RCC 7860 (cell line): Measurements from ENCODE around the gene PKHD1.

Experiments used
- DNase-seq: peaks from one replicate; pipeline ENCODE4 v3.0.0-alpha.2; 2015; ENCODE audit warnings: low spot score
- FAIRE-seq: peaks from 2 replicates; lab custom pipeline; 2012; peaks lifted over from hg19 to GRCh38; lab: Jason Lieb, UNC

The PKHD1 gene

DNA sequence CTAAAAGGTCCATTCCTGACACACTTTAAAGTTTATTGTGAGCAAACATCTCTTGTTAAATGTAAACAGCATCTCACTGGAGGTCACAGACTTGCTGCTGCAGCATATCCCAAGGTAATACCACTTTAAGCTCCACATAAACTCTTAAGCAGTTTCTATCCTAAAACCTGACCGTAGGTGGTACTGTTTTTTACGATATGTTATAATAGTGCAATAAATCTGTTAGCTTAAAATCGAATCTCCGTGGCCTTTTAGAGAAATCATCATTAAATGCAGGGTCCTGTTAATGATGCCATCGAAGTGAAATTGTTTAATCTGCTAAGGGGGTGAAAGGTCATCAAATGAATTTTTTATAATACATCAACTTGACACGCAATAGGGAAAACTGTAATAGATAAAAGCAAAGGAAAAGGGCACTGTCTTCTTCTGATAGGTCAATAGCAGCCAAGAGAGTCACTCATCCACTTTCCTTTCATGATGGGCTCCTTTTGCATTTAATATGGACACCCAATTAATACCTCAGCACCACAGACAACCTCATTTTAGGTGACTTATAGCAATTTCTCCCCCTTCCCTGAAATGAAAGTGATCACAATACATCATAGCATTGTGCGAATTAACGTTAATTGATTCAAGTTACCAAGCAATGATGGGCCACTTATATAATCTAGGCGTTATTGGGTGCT is 436.1 kb downstream of the PKHD1 start:
- DNase-seq, result no peak
- no peak for FAIRE-seq

DNA sequence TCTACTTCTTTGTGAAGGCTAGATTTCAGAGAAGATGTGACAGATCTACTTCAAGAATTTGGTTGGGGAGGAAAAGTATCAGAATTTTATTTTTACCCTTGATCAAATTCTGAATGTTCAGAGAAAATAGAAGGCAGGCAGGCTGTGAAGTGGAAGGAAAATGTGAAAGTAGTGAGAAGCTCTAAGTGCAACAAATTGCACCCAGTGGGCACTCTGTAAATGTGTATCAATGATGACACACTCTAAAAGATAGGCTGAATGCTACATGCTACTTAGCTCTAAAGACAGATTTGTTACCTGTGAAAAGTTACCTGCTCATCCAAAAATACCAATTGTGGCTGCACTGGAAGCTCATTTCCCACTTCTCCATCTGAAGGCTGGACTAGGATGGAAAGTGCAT is 438.6 kb downstream of the PKHD1 start:
- FAIRE-seq (no peak), DNase-seq (no peak)

DNA sequence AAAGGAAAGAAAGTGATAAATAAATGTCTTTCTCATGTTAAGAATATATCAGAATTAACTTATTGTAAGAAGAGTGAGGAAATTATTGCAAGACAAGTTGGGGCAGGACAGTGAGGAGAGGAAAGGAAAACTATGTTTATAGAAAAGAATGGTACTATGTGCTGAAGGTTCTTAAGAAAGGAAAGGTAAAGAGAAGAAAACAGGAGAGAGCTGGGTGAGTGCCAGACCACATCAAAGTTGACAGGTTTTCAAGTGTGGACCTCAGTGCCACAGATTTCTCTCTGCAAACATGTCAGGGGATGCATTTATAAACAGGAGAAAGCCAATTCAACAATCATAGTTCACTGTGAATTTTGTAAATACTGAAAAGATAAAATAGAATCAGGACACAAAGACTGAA is 439.2 kb downstream of the PKHD1 start:
- no peak for DNase-seq
- no peak for FAIRE-seq

DNA sequence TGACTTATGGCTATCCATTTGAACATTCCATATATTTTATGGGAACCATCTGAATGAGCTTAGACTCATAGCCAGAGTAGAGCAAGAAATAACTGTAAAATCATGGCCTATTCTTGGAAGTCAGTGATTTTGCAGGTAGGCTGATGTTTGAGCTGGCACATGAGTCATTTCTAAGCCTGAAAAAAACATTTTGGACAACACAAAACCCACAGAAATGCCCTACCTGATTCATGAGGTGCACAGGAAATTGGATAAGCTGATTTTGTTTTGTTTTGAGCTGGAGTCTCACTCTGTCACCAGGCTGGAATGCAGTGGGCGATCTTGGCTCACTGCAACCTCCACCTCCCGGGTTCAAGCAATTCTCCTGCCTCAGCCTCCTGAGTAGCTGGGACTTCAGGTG is 443.0 kb downstream of the PKHD1 start:
- FAIRE-seq, result no peak
- DNase-seq, result no peak

DNA sequence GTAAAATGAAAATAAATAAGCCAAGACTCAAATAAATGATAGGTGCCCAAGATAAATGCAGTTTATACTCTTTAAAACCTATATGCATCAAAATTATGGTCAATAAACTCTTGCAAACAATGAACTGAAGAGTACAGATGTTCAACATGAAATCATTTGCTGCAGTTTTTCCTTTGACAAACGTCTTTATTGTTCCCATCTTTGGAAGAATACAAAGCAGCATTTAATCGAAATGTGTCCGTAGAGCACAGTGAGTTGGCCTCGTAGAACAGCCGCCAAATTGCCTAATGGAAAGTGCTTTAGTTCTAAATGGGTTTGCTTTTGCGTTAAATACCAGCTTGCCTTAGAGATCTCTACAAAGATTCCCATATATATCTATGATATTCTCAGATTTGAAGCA is 447.4 kb downstream of the PKHD1 start:
- FAIRE-seq (no peak), DNase-seq (no peak)

DNA sequence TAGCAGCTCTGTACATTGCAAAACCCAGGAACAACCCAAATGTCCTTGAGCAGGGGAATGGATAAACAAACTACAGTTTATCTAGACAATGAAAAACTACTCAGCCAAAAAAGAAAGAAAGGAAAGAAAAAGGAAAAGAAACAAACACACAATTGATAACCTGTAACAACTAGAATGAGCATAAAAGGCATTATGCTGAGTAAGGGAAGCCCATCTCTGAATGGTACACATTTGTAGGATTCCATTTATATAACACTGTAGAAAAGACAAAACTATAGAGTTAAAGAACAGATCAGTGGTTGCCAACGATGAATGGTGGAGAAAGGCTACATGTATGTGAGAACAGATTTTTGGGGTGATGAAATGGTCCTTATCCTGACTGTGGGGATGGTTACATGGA is 454.0 kb downstream of the PKHD1 start:
- DNase-seq (no peak), FAIRE-seq (no peak)

DNA sequence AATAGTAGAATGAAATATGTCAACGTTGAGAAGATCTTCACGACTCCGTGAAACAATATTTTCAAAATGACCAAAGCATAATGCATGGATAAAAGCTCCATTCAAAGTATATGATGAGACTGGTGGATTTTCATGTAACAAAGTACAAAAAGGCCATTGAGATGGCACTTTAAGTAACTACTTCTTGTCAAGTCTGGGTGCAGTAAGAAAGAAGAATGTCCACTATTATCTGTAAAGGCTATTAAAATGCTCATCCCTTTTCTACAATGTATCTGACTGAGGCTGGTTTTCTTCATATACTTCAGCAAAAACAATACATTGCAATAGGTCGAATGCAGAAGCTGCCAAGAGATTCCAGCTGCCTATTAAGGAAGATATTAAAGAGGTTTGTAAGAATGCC is 457.4 kb downstream of the PKHD1 start:
- FAIRE-seq, result no peak
- no peak for DNase-seq

DNA sequence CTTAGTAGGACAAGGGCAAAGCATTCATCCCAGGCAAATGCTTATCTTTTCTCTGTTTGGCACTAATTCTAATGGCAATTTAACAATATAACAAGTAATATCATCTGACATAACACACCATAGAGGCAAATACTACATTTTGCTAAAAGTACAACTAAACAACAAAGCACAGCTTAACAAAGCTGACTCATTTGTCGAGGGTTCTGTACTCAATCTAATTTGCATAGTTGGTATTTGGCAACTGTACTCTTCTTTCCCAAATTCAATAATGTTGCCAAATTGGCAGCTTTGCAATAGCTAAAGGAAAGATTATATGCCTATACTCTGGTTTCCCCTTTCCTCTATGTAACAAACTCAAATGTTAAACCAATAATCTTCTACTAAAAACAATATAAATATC is 461.0 kb downstream of the PKHD1 start:
- FAIRE-seq (no peak), DNase-seq (no peak)

DNA sequence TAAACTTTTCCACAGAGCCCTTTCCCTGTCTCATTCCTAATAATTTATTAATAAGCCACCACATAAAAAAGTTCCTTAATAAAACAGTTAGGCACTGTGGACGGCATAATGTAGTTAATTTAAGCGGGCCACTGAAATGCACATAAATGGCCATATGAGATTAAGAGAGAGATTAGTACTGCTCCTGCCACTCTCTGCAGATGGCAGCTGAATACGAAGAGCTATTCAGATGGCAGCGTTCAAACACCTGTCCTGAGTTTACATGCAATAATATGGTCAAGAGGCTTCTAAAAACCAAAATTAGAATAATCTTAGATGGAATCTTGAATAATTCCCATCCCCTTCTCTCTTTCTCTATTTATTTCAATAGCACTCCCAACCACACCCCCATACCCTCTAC is 461.8 kb downstream of the PKHD1 start:
- no peak for DNase-seq
- no peak for FAIRE-seq

DNA sequence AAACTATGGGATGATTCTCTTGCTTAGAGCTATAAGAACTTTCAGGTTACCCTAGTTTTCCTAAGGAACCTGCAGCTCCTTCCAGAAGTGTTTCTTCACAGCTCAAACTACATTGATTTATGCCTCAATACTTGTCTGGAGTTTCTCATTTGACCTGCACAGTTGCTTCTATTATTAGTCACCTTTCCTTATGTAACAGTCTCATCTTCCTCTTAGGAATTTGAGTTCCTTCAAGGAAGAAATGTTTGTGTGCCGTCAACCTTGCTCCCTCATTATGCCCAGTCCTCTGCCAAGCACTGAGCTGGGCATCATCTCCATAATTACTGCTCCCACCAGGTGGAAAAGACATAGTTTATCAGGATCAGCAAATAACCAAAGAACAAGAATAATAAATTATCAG is 466.4 kb downstream of the PKHD1 start:
- FAIRE-seq, result no peak
- DNase-seq, result no peak

DNA sequence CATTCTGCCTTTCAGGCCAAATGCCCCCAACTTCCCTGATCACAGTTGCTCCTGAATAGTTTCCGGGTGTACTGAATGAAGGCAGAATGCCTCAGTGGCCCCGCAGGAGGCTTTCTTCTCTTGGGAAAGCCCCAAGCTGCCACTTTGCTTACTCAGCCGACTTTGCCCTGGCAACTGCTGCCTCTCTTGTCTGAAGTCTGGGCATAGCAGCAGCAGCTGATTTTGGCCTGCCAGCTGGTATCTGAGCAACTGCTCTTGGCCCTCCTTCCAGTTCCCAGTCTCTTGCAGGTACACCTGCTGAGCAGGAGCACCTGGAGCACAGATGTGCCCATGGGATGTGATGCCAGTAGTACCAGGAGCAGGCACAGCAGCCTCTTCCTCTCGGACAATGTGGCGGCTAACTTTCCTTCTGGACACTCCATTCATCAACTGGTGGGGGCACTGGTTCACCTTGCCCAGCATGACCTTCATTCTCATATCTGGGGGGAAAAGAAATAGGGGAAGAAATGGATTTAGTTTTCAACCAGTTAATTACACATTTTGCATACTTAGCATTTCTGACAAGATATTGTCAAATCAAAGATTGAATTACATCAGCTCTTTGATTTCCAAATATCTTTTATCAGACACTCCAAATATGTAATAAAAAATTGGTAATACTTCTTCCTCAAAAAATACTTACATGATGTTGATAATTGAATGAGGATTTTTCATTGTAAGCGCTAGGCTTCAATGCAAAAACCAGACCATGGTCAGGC is 468.2 kb downstream of the PKHD1 start:
- no peak for FAIRE-seq
- DNase-seq, result no peak

DNA sequence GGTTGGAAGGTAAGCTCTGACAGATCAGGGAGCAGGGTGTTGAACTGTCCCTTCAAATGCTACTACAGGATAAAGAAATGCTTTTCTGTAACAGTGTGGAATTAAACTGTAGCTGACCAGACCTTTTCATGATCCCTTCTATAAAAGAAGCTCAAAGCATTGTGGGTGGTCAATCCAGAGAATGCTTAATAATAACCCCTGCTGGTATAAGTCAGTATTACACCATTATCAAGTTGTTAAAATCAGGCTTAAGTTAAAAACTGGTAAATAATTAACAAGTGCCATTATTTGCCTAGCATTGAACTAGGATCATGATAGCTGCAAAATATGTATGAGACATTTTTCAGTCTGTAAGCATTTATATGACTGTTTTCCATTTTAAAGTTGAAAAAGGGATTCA is 468.9 kb downstream of the PKHD1 start:
- no peak for FAIRE-seq

DNA sequence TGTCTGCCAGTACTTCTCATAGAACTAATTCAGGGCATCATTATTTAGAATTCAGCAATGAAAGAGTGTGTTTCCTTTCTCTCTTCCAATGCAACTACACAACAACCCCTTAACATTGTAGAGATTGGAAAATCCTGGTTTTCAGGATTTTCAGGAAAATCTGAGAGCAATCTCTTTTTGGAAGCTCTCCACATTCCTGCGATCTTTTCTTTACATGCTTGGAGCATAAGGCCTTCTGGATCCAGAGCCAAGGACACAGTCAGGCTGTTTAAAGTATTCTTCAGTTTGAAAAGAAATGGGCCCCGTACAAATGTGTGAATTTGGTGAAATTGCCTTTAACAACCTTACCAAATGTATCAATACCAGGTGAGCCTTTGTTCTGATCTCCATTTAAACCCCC is 469.7 kb downstream of the PKHD1 start:
- DNase-seq, result no peak
- FAIRE-seq, result no peak

More for the DNA sequence above, 468.9 kb downstream of the PKHD1 start:
- DNase-seq, result no peak

DNA sequence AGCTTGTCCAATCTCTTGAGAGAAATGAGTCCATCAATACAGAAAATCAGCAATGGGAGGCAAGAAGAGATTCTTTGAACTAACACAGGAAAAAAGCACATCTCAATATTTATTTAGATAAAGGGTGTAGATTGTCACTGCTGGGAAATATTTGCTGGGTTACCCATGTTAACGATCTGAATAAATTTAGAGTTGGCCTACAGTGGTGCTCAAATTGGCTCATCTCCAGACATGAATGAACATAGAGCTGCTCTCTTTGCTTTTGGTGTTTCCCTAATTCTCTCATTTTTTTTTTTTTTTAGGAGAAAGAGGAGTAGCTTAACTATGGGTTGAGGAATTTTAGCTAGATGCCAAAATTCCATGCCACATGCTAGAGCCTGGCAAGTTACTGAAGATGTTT is 471.2 kb downstream of the PKHD1 start:
- DNase-seq, result no peak
- FAIRE-seq, result no peak

DNA sequence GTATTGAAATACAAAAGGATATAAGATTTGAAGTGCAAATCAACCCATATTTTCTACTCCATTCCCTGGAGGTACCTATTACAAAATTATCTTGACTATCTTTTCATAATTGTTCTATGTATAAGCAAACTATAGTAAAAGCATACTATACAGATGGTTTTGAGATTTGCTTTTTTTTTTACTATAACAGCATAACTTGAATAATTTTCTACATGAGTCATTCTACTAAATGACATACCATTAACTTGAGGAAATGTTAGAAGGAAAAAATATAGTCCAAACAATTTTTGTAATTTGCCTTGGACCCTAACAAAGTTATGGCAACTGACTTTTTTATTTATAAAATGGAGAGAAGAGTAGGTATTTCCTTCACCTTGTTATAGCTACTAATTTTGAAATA is 472.7 kb downstream of the PKHD1 start:
- FAIRE-seq (no peak), DNase-seq (no peak)

DNA sequence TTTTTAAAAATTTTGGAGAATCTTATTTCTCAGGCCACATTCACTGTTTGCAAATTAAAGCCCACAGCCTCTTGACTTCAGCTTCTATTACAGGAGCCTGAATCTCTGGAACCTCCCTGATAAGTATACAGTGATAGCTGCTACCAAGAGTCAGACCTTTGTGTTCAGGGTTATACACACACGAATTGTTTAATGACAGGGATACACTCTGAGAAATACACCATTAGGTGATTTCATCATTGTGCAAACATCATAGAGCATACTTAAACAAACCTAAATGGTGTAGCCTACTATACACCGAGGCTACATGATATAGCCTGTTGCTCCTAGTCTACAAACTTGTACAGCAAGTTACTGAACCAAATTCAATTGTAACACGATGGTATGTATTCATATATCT is 473.9 kb downstream of the PKHD1 start:
- no peak for DNase-seq

DNA sequence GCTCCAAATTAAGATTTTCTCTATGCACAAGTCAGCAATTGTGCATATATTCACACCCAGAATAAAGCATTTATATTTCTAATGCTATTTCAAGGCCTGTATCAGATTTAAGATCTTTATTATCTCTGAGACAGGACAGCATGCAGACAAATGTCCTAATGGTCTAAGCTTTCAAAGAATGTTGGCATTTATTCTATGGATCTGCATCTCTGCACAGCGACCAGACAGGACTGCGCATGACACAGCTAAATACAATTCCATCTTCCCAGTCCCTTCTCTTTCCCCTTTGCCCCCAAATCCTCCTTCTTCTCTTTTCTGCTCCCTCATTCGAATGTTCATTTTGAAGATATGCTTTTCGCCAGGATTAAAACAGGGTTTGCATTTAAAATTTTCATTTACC is 478.5 kb downstream of the PKHD1 start:
- DNase-seq (no peak), FAIRE-seq (no peak)

More for the DNA sequence above, 473.9 kb downstream of the PKHD1 start:
- FAIRE-seq, result no peak

DNA sequence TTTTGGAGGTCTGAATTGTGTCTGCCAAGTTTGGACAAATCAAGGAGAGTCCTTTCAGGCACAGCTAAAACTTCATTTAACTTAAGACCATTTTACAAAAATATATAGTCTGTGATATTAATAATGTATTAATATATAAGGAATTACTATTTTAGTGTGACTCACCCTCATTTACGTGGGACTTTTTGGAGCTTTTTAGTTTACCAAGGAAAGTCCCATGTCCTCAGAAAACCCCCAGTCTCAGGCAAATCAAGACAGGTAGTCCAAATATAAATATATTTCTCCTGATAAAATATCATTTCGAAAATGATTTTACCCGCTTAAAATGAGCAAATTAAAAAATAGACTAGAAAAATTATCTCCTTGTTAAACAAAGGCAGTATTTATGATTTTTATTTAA is 479.0 kb downstream of the PKHD1 start:
- FAIRE-seq, result no peak
- no peak for DNase-seq

DNA sequence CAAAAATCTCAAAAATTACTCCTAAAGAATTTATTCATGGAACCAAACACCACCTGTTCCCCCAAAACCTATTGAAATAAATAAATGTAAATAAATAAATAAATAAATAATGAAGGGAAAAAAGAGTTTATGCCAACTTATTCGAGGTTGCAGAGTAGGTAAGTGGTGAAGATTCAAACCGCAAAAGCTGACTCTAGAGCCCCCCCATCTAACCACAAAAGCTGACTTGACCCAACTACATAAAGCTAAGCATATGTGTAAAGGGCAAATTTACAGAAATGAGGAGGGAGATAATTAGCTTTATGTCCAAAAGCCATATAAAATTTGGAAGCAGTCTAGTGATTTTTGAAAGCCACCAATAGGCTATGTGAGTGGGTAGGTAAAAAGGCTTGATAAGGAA is 486.9 kb downstream of the PKHD1 start:
- FAIRE-seq, result no peak
- no peak for DNase-seq

DNA sequence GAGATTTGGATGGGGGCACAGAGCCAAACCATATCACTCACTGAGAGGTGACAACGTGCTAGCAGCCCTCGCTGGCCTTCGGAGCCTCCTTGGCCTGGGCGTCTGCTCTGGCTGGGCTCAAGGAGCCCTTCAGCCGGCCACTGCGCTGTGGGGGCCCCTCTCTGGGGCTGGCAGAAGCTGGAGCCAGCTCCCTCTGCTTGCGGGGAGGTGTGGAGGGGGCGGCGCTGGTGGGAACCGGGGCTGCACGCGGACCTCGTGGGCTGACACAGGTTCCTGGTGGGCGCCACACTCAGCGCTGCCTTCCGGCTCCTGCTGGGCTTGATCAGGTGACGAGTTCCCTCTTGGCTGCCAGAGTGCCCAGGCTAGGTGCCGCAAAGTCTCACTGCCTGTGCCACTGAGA is 489.2 kb downstream of the PKHD1 start:
- no peak for FAIRE-seq
- no peak for DNase-seq

DNA sequence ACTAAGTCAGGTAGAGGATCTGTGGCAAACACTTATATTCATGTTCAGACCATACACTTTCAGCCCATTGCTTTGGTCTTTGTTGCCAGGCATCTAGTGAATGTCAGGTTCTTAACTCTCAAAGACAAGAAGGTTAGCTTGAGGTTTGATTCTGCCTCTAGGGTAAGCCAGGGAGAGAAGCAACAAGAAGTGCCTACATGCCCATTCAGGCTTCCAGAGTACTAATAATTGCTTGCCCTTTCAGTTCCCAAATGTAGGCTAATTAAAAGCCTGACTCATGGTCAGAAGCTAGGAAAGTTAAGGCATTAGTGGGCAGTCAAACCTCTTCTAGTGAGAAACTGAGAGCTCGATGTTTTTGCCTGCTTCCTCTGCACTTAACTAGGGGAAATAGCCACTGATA is 492.4 kb downstream of the PKHD1 start:
- FAIRE-seq, result no peak

DNA sequence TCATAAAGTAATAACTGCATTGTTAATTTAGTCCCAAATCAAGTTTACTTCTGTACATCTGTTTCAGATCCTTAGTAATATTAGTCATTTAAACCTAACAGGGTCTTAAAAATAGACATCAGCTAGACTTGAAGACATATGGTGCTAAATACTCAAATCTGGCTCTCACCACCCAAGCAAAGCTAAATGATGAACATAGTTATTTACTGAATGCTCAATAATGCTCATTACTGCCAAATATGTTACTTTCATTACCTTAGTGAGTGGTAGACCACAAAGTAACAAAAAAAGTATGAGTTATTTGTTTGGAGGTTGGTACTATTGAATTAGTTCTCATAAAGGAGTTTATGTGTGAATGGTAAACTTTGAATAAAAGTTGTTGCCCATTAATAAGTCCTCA is 502.1 kb downstream of the PKHD1 start:
- no peak for FAIRE-seq
- no peak for DNase-seq

More for the DNA sequence above, 492.4 kb downstream of the PKHD1 start:
- DNase-seq, result no peak

DNA sequence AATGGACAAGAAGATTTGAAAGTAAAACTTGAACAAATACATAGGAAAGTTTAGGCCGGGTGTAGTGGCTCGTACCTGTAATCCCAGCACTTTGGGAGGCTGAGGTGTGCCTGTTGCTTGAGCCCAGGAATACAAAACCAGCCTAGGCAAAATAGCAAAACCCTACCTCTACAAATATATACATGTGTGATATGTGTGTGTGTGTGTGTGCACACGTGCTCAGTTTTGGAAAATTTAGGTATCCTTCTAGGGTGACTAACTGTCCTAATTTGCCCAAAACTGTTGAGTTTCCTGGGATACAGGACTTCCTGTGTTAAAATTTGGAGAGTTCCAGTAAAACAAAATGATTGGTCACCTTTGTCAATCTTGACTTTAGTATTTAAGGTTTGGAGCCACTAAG is 503.2 kb downstream of the PKHD1 start:
- DNase-seq (no peak), FAIRE-seq (no peak)
